H9 (cell line): ENCODE data around the gene FNDC3A. TPM values are rescaled to one million over a fixed set of nuclear protein-coding genes. Genes with fewer than 3 reads are reported as not detected.

Experiments used
- DNase-seq: peaks from one replicate; pipeline ENCODE4 v3.0.0-alpha.2; 2017
- H2AFZ ChIP-seq: one replicate; pipeline ENCODE4 v1.6.1; 2013; ENCODE audit warnings: mild to moderate bottlenecking, low read length, control low read depth, moderate library complexity
- H2AK5ac ChIP-seq: 2 replicates; pipeline ENCODE4 v1.6.1; 2013; ENCODE audit warnings: low read length, control low read depth, mixed read lengths; ENCODE audit not compliant: insufficient read length
- H2BK120ac ChIP-seq: one replicate; pipeline ENCODE4 v1.6.1; 2013; ENCODE audit warnings: low read depth, mild to moderate bottlenecking, low read length, control low read depth, inconsistent platforms; ENCODE audit not compliant: poor library complexity, severe bottlenecking
- H2BK12ac ChIP-seq: 2 replicates; pipeline ENCODE4 v1.6.1; 2013; ENCODE audit warnings: low read length, control low read depth, mixed read lengths, low read depth; ENCODE audit not compliant: insufficient read length
- H2BK15ac ChIP-seq: 2 replicates; pipeline ENCODE4 v1.6.1; 2013; ENCODE audit warnings: low read depth, low read length, control low read depth
- H2BK20ac ChIP-seq: one replicate; pipeline ENCODE4 v1.6.1; 2013; ENCODE audit warnings: low read depth, mild to moderate bottlenecking, low read length, control low read depth, inconsistent platforms; ENCODE audit not compliant: poor library complexity, severe bottlenecking
- H2BK5ac ChIP-seq: 2 replicates; pipeline ENCODE4 v1.6.1; 2013; ENCODE audit warnings: low read length, control low read depth, mixed read lengths; ENCODE audit not compliant: insufficient read length
- H3K14ac ChIP-seq: 2 replicates; pipeline ENCODE4 v1.6.1; 2013; ENCODE audit warnings: low read length, control low read depth; ENCODE audit not compliant: insufficient read depth
- H3K18ac ChIP-seq: 2 replicates; pipeline ENCODE4 v1.6.1; 2013; ENCODE audit warnings: low read depth, mild to moderate bottlenecking, mixed read lengths, low read length, control low read depth; ENCODE audit not compliant: insufficient read length
- H3K23ac ChIP-seq: 2 replicates; pipeline ENCODE4 v1.6.1; 2013; ENCODE audit warnings: low read length, control low read depth, mixed read lengths, low read depth; ENCODE audit not compliant: insufficient read length
- H3K23me2 ChIP-seq: 2 replicates; pipeline ENCODE4 v1.6.1; 2013; ENCODE audit warnings: low read depth, mild to moderate bottlenecking, mixed read lengths, low read length, control low read depth; ENCODE audit not compliant: insufficient read length, poor library complexity, severe bottlenecking
- H3K27ac ChIP-seq: 2 replicates; pipeline ENCODE4 v1.5.1; 2013; ENCODE audit warnings: low read length, control low read depth, mixed read lengths, low read depth; ENCODE audit not compliant: insufficient read length
- H3K27me3 ChIP-seq: 2 replicates; pipeline ENCODE4 v1.6.1; 2013; ENCODE audit warnings: low read length, control low read depth, inconsistent platforms; ENCODE audit not compliant: insufficient read depth
- H3K4ac ChIP-seq: 2 replicates; pipeline ENCODE4 v1.6.1; 2013; ENCODE audit warnings: low read depth, mild to moderate bottlenecking, control low read depth, inconsistent platforms, low read length, moderate library complexity
- H3K4me1 ChIP-seq: 2 replicates; pipeline ENCODE4 v1.6.1; 2013; ENCODE audit warnings: low read length, control low read depth, inconsistent platforms; ENCODE audit not compliant: insufficient read depth
- H3K4me2 ChIP-seq: 2 replicates; pipeline ENCODE4 v1.6.1; 2013; ENCODE audit warnings: low read length, control low read depth, mixed read lengths; ENCODE audit not compliant: insufficient read length, insufficient read depth
- H3K56ac ChIP-seq: 2 replicates; pipeline ENCODE4 v1.6.1; 2013; ENCODE audit warnings: low read depth, mild to moderate bottlenecking, mixed read lengths, low read length, control low read depth; ENCODE audit not compliant: insufficient read length
- H3K79me1 ChIP-seq: 2 replicates; pipeline ENCODE4 v1.6.1; 2013; ENCODE audit warnings: low read depth, mild to moderate bottlenecking, moderate library complexity, low read length, control low read depth, inconsistent platforms; ENCODE audit not compliant: insufficient read depth, poor library complexity, severe bottlenecking
- H3K79me2 ChIP-seq: 2 replicates; pipeline ENCODE4 v1.6.1; 2013; ENCODE audit warnings: low read length, control low read depth, inconsistent platforms; ENCODE audit not compliant: insufficient read depth
- H3K9ac ChIP-seq: 2 replicates; pipeline ENCODE4 v1.6.1; 2013; ENCODE audit warnings: low read length, control low read depth, mixed read lengths; ENCODE audit not compliant: insufficient read length; ENCODE audit errors: extremely low read depth
- H3K9me3 ChIP-seq: one replicate; pipeline ENCODE4 v1.6.1; 2013; ENCODE audit warnings: low read depth, low read length, inconsistent platforms; ENCODE audit not compliant: control insufficient read depth
- H3T11ph ChIP-seq: one replicate; pipeline ENCODE4 v1.6.1; 2013; ENCODE audit warnings: mild to moderate bottlenecking, low read length, control low read depth, inconsistent platforms
- H4K20me1 ChIP-seq: one replicate; pipeline ENCODE4 v1.6.1; 2013; ENCODE audit not compliant: control insufficient read depth, insufficient read length, insufficient read depth
- H4K5ac ChIP-seq: 2 replicates; pipeline ENCODE4 v1.6.1; 2013; ENCODE audit warnings: low read depth, mild to moderate bottlenecking, mixed read lengths, low read length, control low read depth; ENCODE audit not compliant: insufficient read length
- H4K8ac ChIP-seq: replicated peaks from 2 replicates; pipeline ENCODE4 v1.6.1; 2013; ENCODE audit warnings: low read length, control low read depth, mixed read lengths, low read depth; ENCODE audit not compliant: insufficient read length
- H4K91ac ChIP-seq: 2 replicates; pipeline ENCODE4 v1.6.1; 2013; ENCODE audit warnings: low read depth, mild to moderate bottlenecking, moderate library complexity, mixed read lengths, low read length, control low read depth; ENCODE audit not compliant: insufficient read length
- H3K27ac Mint-ChIP-seq, 3 experiments: 2 replicates in 2 of 3; 3 replicates in 1 of 3; pipeline ENCODE4 v1.8.0; 2020 to 2021; ENCODE audit warnings: mixed read lengths in 3 of 3, mild to moderate bottlenecking in 1 of 3, moderate library complexity in 1 of 3
- H3K27me3 Mint-ChIP-seq: 2 replicates; pipeline ENCODE4 v1.8.0; 2021; ENCODE audit warnings: low read depth, mild to moderate bottlenecking, moderate library complexity, mixed read lengths
- H3K36me3 Mint-ChIP-seq, 3 experiments: 2 replicates in 2 of 3; 3 replicates in 1 of 3; pipeline ENCODE4 v1.8.0; 2020 to 2021; ENCODE audit warnings: low read depth in 3 of 3, mixed read lengths in 3 of 3; ENCODE audit not compliant: insufficient read depth in 1 of 3
- H3K4me1 Mint-ChIP-seq, 2 experiments: 2 replicates each; pipeline ENCODE4 v1.8.0; 2020; ENCODE audit warnings: mixed read lengths in 2 of 2
- H3K4me3 Mint-ChIP-seq, 2 experiments: 2 replicates in 1 of 2; 3 replicates in 1 of 2; pipeline ENCODE4 v1.8.0; 2020 to 2021; ENCODE audit warnings: mild to moderate bottlenecking in 2 of 2, mixed read lengths in 2 of 2, moderate library complexity in 1 of 2
- H3K9me3 Mint-ChIP-seq, 2 experiments: 2 replicates in 1 of 2; 3 replicates in 1 of 2; pipeline ENCODE4 v1.8.0; 2020; ENCODE audit warnings: mild to moderate bottlenecking in 2 of 2, mixed read lengths in 2 of 2, moderate library complexity in 1 of 2
- WGBS: extraction: QIAGEN DNeasy Blood & Tissue Kit; methylation state at CpG from one replicate; pipeline ENCODE4 v1.1.7; 2013; ENCODE audit warnings: missing lambda C conversion rate, low lambda C conversion rate, mixed read lengths; ENCODE audit not compliant: insufficient read length; ENCODE audit errors: extremely low coverage; 5-methylcytosine and 5-hydroxymethylcytosine counted together
- total RNA-seq: library from RNA; stranded (reverse); gene quantifications from 2 replicates; pipeline ENCODE4 v1.2.1, GENCODE V29; 2021
- TF ChIP-seq, protein P1 (sequence below): fragments of 200-600 bp; sonication (generic); conservative IDR thresholded peaks from 3 replicates; pipeline ENCODE4 v1.8.0; 2021; ENCODE audit warnings: antibody characterized with exemption, mild to moderate bottlenecking

The FNDC3A gene
- total RNA-seq, 1 experiment from 2014 or later: 27.4 TPM

DNA sequence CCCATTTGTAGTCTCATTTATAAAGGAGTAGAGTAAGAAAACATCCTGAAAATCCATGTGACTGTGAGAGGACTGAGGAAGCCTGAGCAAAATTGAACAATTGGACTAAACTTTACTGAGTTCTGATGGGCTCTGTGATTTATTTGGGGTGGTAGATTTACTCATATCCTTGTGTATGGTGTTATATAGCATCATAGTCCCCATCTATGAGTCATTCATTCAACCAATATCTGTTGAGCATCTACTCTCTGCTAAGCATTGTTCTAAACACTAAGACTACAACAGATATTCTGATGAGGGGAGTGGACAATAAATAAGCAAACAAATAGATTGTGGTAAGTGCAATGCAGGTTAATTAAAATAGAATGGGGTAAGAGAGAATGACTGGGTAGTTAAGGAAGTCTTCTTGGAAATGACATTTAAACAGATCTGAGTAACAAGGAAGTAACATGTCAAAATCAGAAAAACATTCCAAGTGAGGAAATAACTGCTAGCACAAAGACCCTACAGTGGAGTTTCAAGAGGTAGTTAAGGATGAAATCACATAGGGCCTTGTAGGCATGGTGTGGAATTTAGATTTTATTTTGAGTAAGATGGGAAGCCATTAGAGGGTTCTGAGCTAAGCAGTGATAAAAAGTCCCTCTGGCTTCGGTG is 208.1 kb downstream of the FNDC3A start:
- no peak overlapping the region for H2BK12ac ChIP-seq
- WGBS: no CpG with 5 or more reads among the region's 1 CpG
- no peak for DNase-seq

More for the DNA sequence above, 208.1 kb downstream of the FNDC3A start:
- Histone ChIP-seq H3K79me1 (no peaks in the 10 kb centered on the region), H3K9me3 (no peaks in the 10 kb centered on the region), H2BK20ac (no peak overlapping the region), H3K27ac (no peak overlapping the region), H2BK5ac (no peak overlapping the region), H3K23me2 (no peaks in the 10 kb centered on the region), H2AK5ac (no peak overlapping the region), H3K4me1 (no peaks in the 10 kb centered on the region; the same call in 1 of the 2 replicates), H4K20me1 (no peaks in the 10 kb centered on the region), H2AFZ (no peak overlapping the region), H4K91ac (no peak overlapping the region), H3K18ac (no peak overlapping the region), H3K14ac (no peak overlapping the region), H3K9ac (no peak overlapping the region), H3K4me2 (no peak overlapping the region), H3K79me2 (no peaks in the 10 kb centered on the region), H3T11ph (no peak overlapping the region), H4K5ac (no peak overlapping the region), H3K56ac (no peak overlapping the region), H2BK120ac (no peak overlapping the region), H3K23ac (no peak overlapping the region), H2BK15ac (no peak overlapping the region), H4K8ac (no peak overlapping the region), H3K27me3 (no peaks in the 10 kb centered on the region), H3K4ac (no peak overlapping the region)
- H3K27ac Mint-ChIP-seq: no peak overlapping the region
- H3K4me3 Mint-ChIP-seq: no peak overlapping the region
- no peaks in the 10 kb centered on the region for H3K9me3 Mint-ChIP-seq
- peaks cover 19 to 44% (median 37%) of the 10 kb centered on the region in 3 experiments; a peak in 6 of 7 replicates for H3K36me3 Mint-ChIP-seq
- H3K4me1 Mint-ChIP-seq: peaks cover 4 to 10% of the 10 kb centered on the region in 2 experiments; a peak in 3 of 4 replicates
- H3K27me3 Mint-ChIP-seq: no peaks in the 10 kb centered on the region
- TF ChIP-seq, protein P1, sequence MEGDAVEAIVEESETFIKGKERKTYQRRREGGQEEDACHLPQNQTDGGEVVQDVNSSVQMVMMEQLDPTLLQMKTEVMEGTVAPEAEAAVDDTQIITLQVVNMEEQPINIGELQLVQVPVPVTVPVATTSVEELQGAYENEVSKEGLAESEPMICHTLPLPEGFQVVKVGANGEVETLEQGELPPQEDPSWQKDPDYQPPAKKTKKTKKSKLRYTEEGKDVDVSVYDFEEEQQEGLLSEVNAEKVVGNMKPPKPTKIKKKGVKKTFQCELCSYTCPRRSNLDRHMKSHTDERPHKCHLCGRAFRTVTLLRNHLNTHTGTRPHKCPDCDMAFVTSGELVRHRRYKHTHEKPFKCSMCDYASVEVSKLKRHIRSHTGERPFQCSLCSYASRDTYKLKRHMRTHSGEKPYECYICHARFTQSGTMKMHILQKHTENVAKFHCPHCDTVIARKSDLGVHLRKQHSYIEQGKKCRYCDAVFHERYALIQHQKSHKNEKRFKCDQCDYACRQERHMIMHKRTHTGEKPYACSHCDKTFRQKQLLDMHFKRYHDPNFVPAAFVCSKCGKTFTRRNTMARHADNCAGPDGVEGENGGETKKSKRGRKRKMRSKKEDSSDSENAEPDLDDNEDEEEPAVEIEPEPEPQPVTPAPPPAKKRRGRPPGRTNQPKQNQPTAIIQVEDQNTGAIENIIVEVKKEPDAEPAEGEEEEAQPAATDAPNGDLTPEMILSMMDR: no peak
